ENCODE results near the gene DPEP2.

DNA sequence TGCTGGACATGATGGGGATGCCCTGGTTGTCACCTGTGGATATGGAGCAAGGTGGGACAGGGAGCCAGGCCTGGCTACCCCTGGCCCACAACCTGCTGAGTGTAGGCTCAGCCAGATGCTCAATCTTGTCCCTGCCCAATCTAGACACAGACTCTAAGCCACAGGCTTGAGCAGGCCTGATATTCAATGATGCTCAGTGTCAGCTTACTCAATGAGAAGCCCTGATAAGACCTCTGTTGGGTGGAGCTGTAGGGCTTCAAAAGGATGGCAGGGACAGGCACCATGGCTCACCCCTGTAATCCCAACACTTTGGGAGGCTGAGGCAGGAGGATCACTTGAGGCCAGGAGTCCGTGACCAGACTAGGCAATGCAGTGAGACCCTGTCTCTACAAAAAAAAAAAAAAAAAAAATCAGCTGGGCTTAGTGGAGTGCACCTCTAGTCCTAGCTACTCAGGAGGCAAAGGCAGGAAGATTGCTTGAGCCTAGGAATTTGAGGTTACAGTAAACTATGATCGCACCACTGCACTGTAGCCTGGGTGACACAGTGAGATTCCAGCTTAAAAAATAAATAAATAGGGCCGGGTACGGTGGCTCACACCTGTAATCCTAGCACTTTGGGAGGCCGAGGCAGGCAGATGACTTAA lies 58.7 kb downstream of the DPEP2 start:
- TF ChIP-seq, protein P1, sequence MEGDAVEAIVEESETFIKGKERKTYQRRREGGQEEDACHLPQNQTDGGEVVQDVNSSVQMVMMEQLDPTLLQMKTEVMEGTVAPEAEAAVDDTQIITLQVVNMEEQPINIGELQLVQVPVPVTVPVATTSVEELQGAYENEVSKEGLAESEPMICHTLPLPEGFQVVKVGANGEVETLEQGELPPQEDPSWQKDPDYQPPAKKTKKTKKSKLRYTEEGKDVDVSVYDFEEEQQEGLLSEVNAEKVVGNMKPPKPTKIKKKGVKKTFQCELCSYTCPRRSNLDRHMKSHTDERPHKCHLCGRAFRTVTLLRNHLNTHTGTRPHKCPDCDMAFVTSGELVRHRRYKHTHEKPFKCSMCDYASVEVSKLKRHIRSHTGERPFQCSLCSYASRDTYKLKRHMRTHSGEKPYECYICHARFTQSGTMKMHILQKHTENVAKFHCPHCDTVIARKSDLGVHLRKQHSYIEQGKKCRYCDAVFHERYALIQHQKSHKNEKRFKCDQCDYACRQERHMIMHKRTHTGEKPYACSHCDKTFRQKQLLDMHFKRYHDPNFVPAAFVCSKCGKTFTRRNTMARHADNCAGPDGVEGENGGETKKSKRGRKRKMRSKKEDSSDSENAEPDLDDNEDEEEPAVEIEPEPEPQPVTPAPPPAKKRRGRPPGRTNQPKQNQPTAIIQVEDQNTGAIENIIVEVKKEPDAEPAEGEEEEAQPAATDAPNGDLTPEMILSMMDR (IDR thresholded peaks at IDR 0.05; ENCODE audit: low read depth, low read length, poor library complexity, severe bottlenecking), result no peak
- no peak for TF ChIP-seq EZH2phosphoT487 (IDR thresholded peaks at IDR 0.05; ENCODE audit: borderline replicate concordance, low read length)

Data from DOHH2 (cell line).